Parathyroid adenoma (tissue), 2 donors: ENCODE measurements around the gene LTK.

Experiments used
- H2AFZ ChIP-seq: fragments of 300-600 bp; sonication (generic); one replicate; pipeline ENCODE4 v1.7.0; 2017; ENCODE audit warnings: antibody characterized with exemption, mild to moderate bottlenecking
- H3K27ac ChIP-seq: fragments of 300-600 bp; sonication (generic); one replicate; pipeline ENCODE4 v1.7.0; 2017
- H3K27me3 ChIP-seq: fragments of 300-600 bp; sonication (generic); one replicate; pipeline ENCODE4 v1.7.0; 2017; ENCODE audit warnings: low read length; ENCODE audit not compliant: control insufficient read depth, insufficient read depth
- H3K36me3 ChIP-seq: fragments of 300-600 bp; sonication (generic); one replicate; pipeline ENCODE4 v1.7.0; 2017; ENCODE audit warnings: low read length; ENCODE audit not compliant: control insufficient read depth, insufficient read depth
- H3K4me1 ChIP-seq: fragments of 300-600 bp; sonication (generic); one replicate; pipeline ENCODE4 v1.7.0; 2017; ENCODE audit warnings: control low read depth
- H3K4me2 ChIP-seq: fragments of 300-600 bp; sonication (generic); one replicate; pipeline ENCODE4 v1.7.0; 2017; ENCODE audit warnings: low read length
- H3K4me3 ChIP-seq: fragments of 300-600 bp; sonication (generic); one replicate; pipeline ENCODE4 v1.7.0; 2017; ENCODE audit warnings: low read depth, low read length
- H3K79me2 ChIP-seq: fragments of 300-600 bp; sonication (generic); one replicate; pipeline ENCODE4 v1.7.0; 2017; ENCODE audit warnings: control low read depth
- H3K9ac ChIP-seq: fragments of 300-600 bp; sonication (generic); one replicate; pipeline ENCODE4 v1.7.0; 2017; ENCODE audit warnings: mild to moderate bottlenecking
- H3K9me3 ChIP-seq: fragments of 300-600 bp; sonication (generic); one replicate; pipeline ENCODE4 v1.7.0; 2017; ENCODE audit warnings: low read length; ENCODE audit not compliant: control insufficient read depth
- CTCF ChIP-seq: fragments of 300-600 bp; sonication (generic); IDR thresholded peaks from one replicate; pipeline ENCODE4 v1.7.0; 2017; ENCODE audit warnings: antibody characterized with exemption, mild to moderate bottlenecking
- donor health status: primary hyperparathyroidism.

LTK gene

GRCh38 chr15:41543521-41543870, 29.9 kb upstream of the LTK start:
- no peak for TF ChIP-seq CTCF

DNA sequence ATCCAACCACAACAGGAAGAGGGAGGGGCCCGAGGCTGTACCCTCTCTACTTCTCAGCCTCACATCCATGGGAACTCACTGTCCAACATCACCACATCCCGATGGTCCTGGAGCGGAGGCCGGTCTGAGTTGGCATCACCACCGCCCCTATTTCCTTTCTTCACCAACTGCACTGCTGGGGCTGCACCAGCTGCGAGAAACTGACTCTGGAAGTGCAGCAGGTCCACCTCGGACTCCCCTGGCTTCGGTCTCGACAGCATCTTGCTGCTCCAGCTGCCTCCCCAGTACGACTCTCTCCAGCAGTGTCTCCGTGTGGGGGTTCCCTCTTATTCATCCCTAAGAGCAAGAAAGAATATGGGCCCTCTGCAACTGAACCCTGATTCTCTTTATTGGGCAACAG, 23.2 kb upstream of the LTK start:
- TF ChIP-seq CTCF = no peak
- no peak overlapping the region for H3K4me2 ChIP-seq
- no peaks in the 10 kb centered on the region for H3K9me3 ChIP-seq
- H3K27ac ChIP-seq = no peak overlapping the region
- H2AFZ ChIP-seq = no peak overlapping the region
- H3K79me2 ChIP-seq = no peaks in the 10 kb centered on the region
- H3K4me3 ChIP-seq = no peak overlapping the region
- H3K4me1 ChIP-seq = no peaks in the 10 kb centered on the region
- H3K36me3 ChIP-seq = no peaks in the 10 kb centered on the region
- H3K27me3 ChIP-seq = no peaks in the 10 kb centered on the region
- H3K9ac ChIP-seq = no peak overlapping the region

More at GRCh38 chr15:41543521-41543870, 29.9 kb upstream of the LTK start:
- H2AFZ ChIP-seq = peak overlapping the region; percentile 95
- no peaks in the 10 kb centered on the region for H3K4me1 ChIP-seq
- peak overlapping the region; percentile 92 for H3K4me2 ChIP-seq
- peak overlapping the region; percentile 93 for H3K4me3 ChIP-seq
- peak overlapping the region; percentile 64 for H3K27ac ChIP-seq
- H3K27me3 ChIP-seq = no peaks in the 10 kb centered on the region
- no peaks in the 10 kb centered on the region for H3K9me3 ChIP-seq
- H3K9ac ChIP-seq = peak overlapping the region; percentile 37
- no peaks in the 10 kb centered on the region for H3K36me3 ChIP-seq
- no peaks in the 10 kb centered on the region for H3K79me2 ChIP-seq

- TF ChIP-seq CTCF = no peak
- Histone ChIP-seq H3K27ac (no peak overlapping the region), H3K9ac (no peak overlapping the region), H3K4me2 (no peak overlapping the region), H3K9me3 (no peaks in the 10 kb centered on the region), H3K4me3 (no peak overlapping the region), H3K36me3 (no peaks in the 10 kb centered on the region), H3K27me3 (no peaks in the 10 kb centered on the region), H3K79me2 (no peaks in the 10 kb centered on the region), H3K4me1 (no peaks in the 10 kb centered on the region), H2AFZ (no peak overlapping the region)
These were observed 21.9 kb upstream of the LTK start for GRCh38 chr15:41535544-41535943.

- H3K27me3 ChIP-seq = no peaks in the 10 kb centered on the region
- H3K79me2 ChIP-seq = no peaks in the 10 kb centered on the region
- no peaks in the 10 kb centered on the region for H3K4me1 ChIP-seq
- no peak overlapping the region for H3K4me3 ChIP-seq
- no peaks in the 10 kb centered on the region for H3K36me3 ChIP-seq
- H3K27ac ChIP-seq = no peak overlapping the region
- H2AFZ ChIP-seq = no peak overlapping the region
- no peak overlapping the region for H3K9ac ChIP-seq
- TF ChIP-seq CTCF = no peak
- no peaks in the 10 kb centered on the region for H3K9me3 ChIP-seq
- H3K4me2 ChIP-seq = no peak overlapping the region
These were observed 16.8 kb upstream of the LTK start for GRCh38 chr15:41530363-41530956.

- no peak overlapping the region for H3K9ac ChIP-seq
- H2AFZ ChIP-seq = no peak overlapping the region
- H3K4me1 ChIP-seq = no peaks in the 10 kb centered on the region
- H3K36me3 ChIP-seq = no peaks in the 10 kb centered on the region
- no peak overlapping the region for H3K4me2 ChIP-seq
- no peak overlapping the region for H3K4me3 ChIP-seq
- H3K27me3 ChIP-seq = no peaks in the 10 kb centered on the region
- no peak for TF ChIP-seq CTCF
- H3K9me3 ChIP-seq = no peaks in the 10 kb centered on the region
- H3K27ac ChIP-seq = no peak overlapping the region
- no peaks in the 10 kb centered on the region for H3K79me2 ChIP-seq
These were observed 9.5 kb upstream of the LTK start for GRCh38 chr15:41523097-41523496.
